ENCODE results near the gene NTNG2.

NTNG2 gene

GRCh38 chr9:132147331-132147730 lies 14.5 kb upstream of the NTNG2 start:
- no peak for DNase-seq (ENCODE audit: low spot score)

GRCh38 chr9:132147839-132148238 lies 14.0 kb upstream of the NTNG2 start:
- DNase-seq (ENCODE audit: low spot score), result no peak

- no peak for DNase-seq (ENCODE audit: low spot score)
These were observed 11.6 kb upstream of the NTNG2 start for GRCh38 chr9:132150256-132150655.

- no peak for DNase-seq (ENCODE audit: low spot score)
These were observed 10.7 kb upstream of the NTNG2 start for GRCh38 chr9:132151118-132151517.

GRCh38 chr9:132152231-132152630 lies 9.6 kb upstream of the NTNG2 start:
- no peak for DNase-seq (ENCODE audit: low spot score)

GRCh38 chr9:132154863-132155567 lies 6.8 kb upstream of the NTNG2 start:
- no peak for DNase-seq (ENCODE audit: low spot score)

- DNase-seq (ENCODE audit: low spot score), result no peak
These were observed 6.3 kb upstream of the NTNG2 start for GRCh38 chr9:132155568-132155895.

GRCh38 chr9:132156262-132156661 lies 5.6 kb upstream of the NTNG2 start:
- no peak for DNase-seq (ENCODE audit: low spot score)

- no peak for DNase-seq (ENCODE audit: low spot score)
These were observed 4.3 kb upstream of the NTNG2 start for GRCh38 chr9:132157347-132158116.

GRCh38 chr9:132160802-132161742 lies 786 bp upstream of the NTNG2 start:
- DNase-seq (ENCODE audit: low spot score), result peak; percentile 62

GRCh38 chr9:132162764-132163456 lies 1.1 kb downstream of the NTNG2 start:
- no peak for DNase-seq (ENCODE audit: low spot score)

GRCh38 chr9:132163457-132163875 lies 1.6 kb downstream of the NTNG2 start:
- no peak for DNase-seq (ENCODE audit: low spot score)

GRCh38 chr9:132163876-132164603 lies 2.2 kb downstream of the NTNG2 start:
- no peak for DNase-seq (ENCODE audit: low spot score)

GRCh38 chr9:132164604-132165362 lies 2.9 kb downstream of the NTNG2 start:
- DNase-seq (ENCODE audit: low spot score), result no peak

GRCh38 chr9:132166599-132166998 lies 4.7 kb downstream of the NTNG2 start:
- no peak for DNase-seq (ENCODE audit: low spot score)

- no peak for DNase-seq (ENCODE audit: low spot score)
These were observed 5.3 kb downstream of the NTNG2 start for GRCh38 chr9:132167192-132167591.

GRCh38 chr9:132168347-132168746 lies 6.5 kb downstream of the NTNG2 start:
- DNase-seq (ENCODE audit: low spot score), result no peak

GRCh38 chr9:132168851-132169250 lies 7.0 kb downstream of the NTNG2 start:
- no peak for DNase-seq (ENCODE audit: low spot score)

- peak; percentile 71 for DNase-seq (ENCODE audit: low spot score)
These were observed 8.0 kb downstream of the NTNG2 start for GRCh38 chr9:132169672-132170392.

- DNase-seq (ENCODE audit: low spot score), result no peak
These were observed 9.8 kb downstream of the NTNG2 start for GRCh38 chr9:132171702-132172101.
